Stimulated activated CD4-positive, alpha-beta T cell treated with anti-CD3 and anti-CD28 coated beads, Interleukin-1b, Interleukin-23, amount 100 ng/mL, for 1 hour (primary cell): ENCODE data around the gene CSE1L.
"Not testable (repeated sequence)": the region's sequence is repeated elsewhere in the genome, so short reads cannot be mapped to it uniquely, and the experiment has no call there.

Experiments
- DNase-seq, 2 donors: peaks; one replicate each; pipeline ENCODE4 v3.0.0-alpha.2; 2020; ENCODE audit warnings: low read depth in 2 of 2

CSE1L gene

GRCh38 chr20:49122920-49123319 is 76.8 kb downstream of the CSE1L start:
- no peak for DNase-seq

GRCh38 chr20:49123982-49124381 is 77.9 kb downstream of the CSE1L start:
- DNase-seq, result no peak

GRCh38 chr20:49132995-49133478 is 86.9 kb downstream of the CSE1L start:
- no peak for DNase-seq

- DNase-seq, result no peak
These were observed 87.5 kb downstream of the CSE1L start for GRCh38 chr20:49133571-49133970.

- DNase-seq, result not testable (repeated sequence)
These were observed 88.7 kb downstream of the CSE1L start for GRCh38 chr20:49134797-49135196.

DNA sequence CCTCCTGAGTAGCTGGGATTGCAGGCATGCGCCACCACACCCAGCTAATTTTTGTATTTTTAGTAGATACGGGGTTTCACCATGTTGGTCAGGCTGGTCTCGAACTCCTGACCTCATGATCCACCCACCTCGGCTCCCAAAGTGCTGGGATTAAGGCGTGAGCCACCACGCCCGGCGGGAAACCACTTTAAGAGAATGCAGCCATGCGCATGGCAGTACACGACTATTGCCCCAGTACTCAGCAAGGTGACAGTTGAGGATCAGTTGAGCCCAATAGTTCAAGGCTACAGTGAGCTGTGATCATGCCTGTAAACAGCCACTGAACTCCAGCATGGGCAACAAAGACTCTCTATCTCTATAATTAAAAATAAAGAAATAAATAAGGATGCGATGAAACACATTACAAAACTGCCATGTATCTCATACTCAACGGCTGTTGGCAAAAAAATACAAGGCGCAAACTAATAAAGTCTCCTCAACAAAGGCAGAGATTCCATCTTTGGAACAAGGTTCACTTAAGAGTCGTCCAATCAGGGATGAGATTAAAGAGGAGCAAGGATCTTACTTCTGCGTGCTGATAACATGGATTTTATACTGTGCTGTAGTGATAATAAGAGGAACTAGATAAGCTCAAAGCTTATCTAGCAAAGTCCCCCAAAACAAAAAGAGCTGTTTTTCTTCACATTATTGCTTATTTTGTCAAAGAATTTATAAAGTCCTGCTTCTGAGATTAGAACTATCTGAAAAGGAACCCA is 90.9 kb downstream of the CSE1L start:
- DNase-seq, result no peak

DNA sequence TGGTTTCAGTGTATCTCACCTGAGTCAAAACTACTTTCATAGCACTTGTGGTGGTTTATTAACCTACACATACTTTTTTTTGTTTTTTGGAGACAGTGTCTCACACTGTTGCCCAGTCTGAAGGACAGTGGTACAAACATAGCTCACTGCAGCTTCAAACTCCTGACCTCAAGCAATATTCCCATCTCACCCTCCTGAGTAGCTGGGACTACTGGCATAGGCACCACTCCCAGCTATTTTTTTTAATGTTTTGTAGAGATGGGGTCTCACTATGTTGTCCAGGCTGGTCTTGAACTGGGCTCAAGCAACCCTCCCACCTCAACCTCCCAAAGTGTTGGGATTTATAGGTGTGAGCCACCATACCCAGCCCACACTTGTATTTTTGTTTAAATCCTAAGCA is 92.3 kb downstream of the CSE1L start:
- no peak for DNase-seq

- no peak for DNase-seq
These were observed 94.3 kb downstream of the CSE1L start for GRCh38 chr20:49140411-49140810.

- DNase-seq, result no peak
These were observed 94.7 kb downstream of the CSE1L start for GRCh38 chr20:49140834-49141233.
